Panc1 (cell line): ENCODE results near the gene PPP4R2.

Source experiments
- CTCF ChIP-seq: fragments of 450-650 bp; IDR thresholded peaks from 2 replicates; pipeline ENCODE4 v1.5.1; 2017; ENCODE audit warnings: mild to moderate bottlenecking
- POLR2AphosphoS5 ChIP-seq: IDR thresholded peaks from 2 replicates; pipeline ENCODE4 v1.6.1; 2012; ENCODE audit warnings: mild to moderate bottlenecking, low read depth, low read length, moderate library complexity
- SIN3A ChIP-seq: IDR thresholded peaks from 2 replicates; pipeline ENCODE4 v1.6.1; 2012; ENCODE audit warnings: low read depth, mild to moderate bottlenecking, low read length, moderate library complexity, borderline replicate concordance; ENCODE audit not compliant: insufficient read depth

GRCh38 chr3:73060302-73060723, 63.7 kb downstream of the PPP4R2 start:
- TF ChIP-seq POLR2AphosphoS5 = no peak
- no peak for TF ChIP-seq CTCF
- TF ChIP-seq SIN3A = no peak
